WERI-Rb-1 (cell line): ENCODE results near the gene DMD.

Experiments
- DNase-seq: peaks from one replicate; pipeline ENCODE4 v3.0.0-alpha.2; 2020
- H3K27ac ChIP-seq: fragments of 250-450 bp; sonication (Bioruptor Pico); 2 replicates; pipeline ENCODE4 v1.5.1; 2020; ENCODE audit warnings: mild to moderate bottlenecking, moderate library complexity
- H3K27me3 ChIP-seq: fragments of 250-450 bp; sonication (Bioruptor Pico); 2 replicates; pipeline ENCODE4 v1.5.1; 2021; ENCODE audit warnings: mild to moderate bottlenecking, low read depth, moderate library complexity; ENCODE audit not compliant: insufficient read depth, severe bottlenecking
- H3K36me3 ChIP-seq: fragments of 250-450 bp; sonication (Bioruptor Pico); 2 replicates; pipeline ENCODE4 v1.5.1; 2020; ENCODE audit warnings: mild to moderate bottlenecking, moderate library complexity
- H3K4me3 ChIP-seq: 2 replicates; pipeline ENCODE4 v1.5.1; 2011; ENCODE audit warnings: low read depth, mild to moderate bottlenecking, control low read depth, low read length
- H3K9me3 ChIP-seq: fragments of 250-450 bp; sonication (Bioruptor Pico); 2 replicates; pipeline ENCODE4 v1.5.1; 2021; ENCODE audit warnings: mild to moderate bottlenecking, moderate library complexity; ENCODE audit not compliant: severe bottlenecking
- CTCF ChIP-seq: IDR thresholded peaks from 2 replicates; pipeline ENCODE4 v1.5.1; 2011; ENCODE audit warnings: low read depth, mild to moderate bottlenecking, control low read depth, inconsistent platforms, low read length

DMD gene

DNA sequence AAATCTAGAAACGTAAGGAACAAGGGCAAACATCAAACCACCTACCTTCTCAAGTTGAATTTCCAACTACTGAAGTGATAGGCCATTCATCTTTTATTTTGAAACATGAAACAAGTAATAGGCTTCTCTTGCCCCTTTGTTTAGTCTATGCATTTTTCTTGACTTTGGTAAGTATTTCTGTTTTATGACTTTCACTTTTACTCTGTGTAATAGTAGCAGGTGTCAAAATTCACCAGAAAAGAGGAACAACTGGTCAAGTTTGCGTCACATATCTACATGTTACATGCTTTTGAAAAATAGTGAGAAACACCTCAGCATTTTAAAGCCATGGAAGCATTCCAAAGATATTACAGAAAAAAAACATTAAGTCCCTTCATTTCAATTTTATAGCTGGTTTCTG is 1982.4 kb downstream of the DMD start:
- no peak overlapping the region for H3K4me3 ChIP-seq
- H3K27me3 ChIP-seq, result peaks cover 3% of the 10 kb centered on the region
- TF ChIP-seq CTCF, result no peak
- no peaks in the 10 kb centered on the region for H3K36me3 ChIP-seq
- H3K27ac ChIP-seq, result no peak overlapping the region
- H3K9me3 ChIP-seq, result no peaks in the 10 kb centered on the region
- no peak for DNase-seq

DNA sequence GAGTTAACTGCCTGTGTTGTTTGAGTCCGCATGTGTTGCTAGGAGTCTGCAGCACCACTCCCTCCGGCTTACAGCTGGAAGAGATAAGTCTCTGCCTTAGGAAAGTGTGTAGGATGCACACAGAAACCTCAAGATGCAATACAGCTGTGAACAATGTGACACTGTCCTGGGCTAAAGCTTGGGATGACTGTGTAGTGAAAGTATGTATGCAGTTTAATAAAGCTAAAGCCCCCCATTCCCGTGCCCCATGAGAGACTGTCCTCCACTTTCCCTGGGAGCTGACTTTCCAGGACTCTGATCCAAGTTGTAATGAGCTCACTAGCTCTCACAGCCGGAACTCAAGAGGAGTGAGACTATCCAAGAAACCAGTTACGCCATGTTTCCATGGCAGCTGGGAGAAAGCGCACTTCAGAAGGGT is 1982.9 kb downstream of the DMD start:
- H3K4me3 ChIP-seq, result no peak overlapping the region
- H3K36me3 ChIP-seq, result no peaks in the 10 kb centered on the region
- no peaks in the 10 kb centered on the region for H3K9me3 ChIP-seq
- DNase-seq, result no peak
- TF ChIP-seq CTCF, result no peak
- H3K27ac ChIP-seq, result no peak overlapping the region
- peaks cover 2% of the 10 kb centered on the region for H3K27me3 ChIP-seq

- no peaks in the 10 kb centered on the region for H3K27me3 ChIP-seq
- H3K27ac ChIP-seq, result no peak overlapping the region
- TF ChIP-seq CTCF, result no peak
- no peak overlapping the region for H3K4me3 ChIP-seq
- DNase-seq, result no peak
- no peaks in the 10 kb centered on the region for H3K36me3 ChIP-seq
- no peaks in the 10 kb centered on the region for H3K9me3 ChIP-seq
Measured at GRCh38 chrX:31227250-31227649, 1984.1 kb downstream of the DMD start.

DNA sequence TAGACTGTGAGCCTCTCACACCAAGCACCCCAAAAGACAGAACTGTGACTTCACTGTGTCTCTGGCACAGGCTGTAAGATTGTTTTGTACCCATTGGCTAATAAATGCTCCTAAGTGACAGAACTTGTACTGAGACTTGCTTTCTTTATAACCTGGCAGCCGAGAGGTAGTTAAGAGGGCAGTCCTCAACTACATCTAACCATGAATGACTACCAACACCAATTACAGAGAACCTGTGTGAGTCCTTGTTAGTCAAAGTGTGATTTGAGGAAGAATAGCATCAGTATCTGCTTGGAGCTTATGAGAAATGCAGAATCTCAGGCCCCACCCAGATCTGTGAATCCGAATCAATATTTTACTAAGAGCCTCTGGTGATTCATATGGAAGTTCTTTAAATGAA is 1985.5 kb downstream of the DMD start:
- H3K27ac ChIP-seq, result no peak overlapping the region
- DNase-seq, result no peak
- H3K36me3 ChIP-seq, result no peaks in the 10 kb centered on the region
- no peaks in the 10 kb centered on the region for H3K9me3 ChIP-seq
- no peaks in the 10 kb centered on the region for H3K27me3 ChIP-seq
- TF ChIP-seq CTCF, result no peak
- H3K4me3 ChIP-seq, result no peak overlapping the region

- no peak overlapping the region for H3K4me3 ChIP-seq
- no peaks in the 10 kb centered on the region for H3K27me3 ChIP-seq
Measured at GRCh38 chrX:31224381-31225012, 1986.9 kb downstream of the DMD start.

More at GRCh38 chrX:31224381-31225012, 1986.9 kb downstream of the DMD start:
- TF ChIP-seq CTCF, result no peak
- Histone ChIP-seq H3K9me3 (no peaks in the 10 kb centered on the region), H3K27ac (no peak overlapping the region), H3K36me3 (no peaks in the 10 kb centered on the region)
- no peak for DNase-seq
